ENCODE results near the gene HSPB6. TPM values are rescaled to one million over a fixed set of nuclear protein-coding genes. Genes with fewer than 3 reads are reported as not detected.

Gene HSPB6
- total RNA-seq, 3 donors from 2014 or later, result 3.9 to 122 (median 22.9) TPM

GRCh38 chr19:35782589-35782988 lies 25.8 kb upstream of the HSPB6 start:
- Histone ChIP-seq H3K36me3 (ENCODE audit: low read depth) (no peaks in the 10 kb centered on the region), H3K4me3 (no peak overlapping the region), H3K9me3 (no peaks in the 10 kb centered on the region), H3K4me1 (ENCODE audit: low read depth) (no peaks in the 10 kb centered on the region)
- DNase-seq (no peak), ATAC-seq (no peak)
- intact Hi-C loops (cut with DNase I, micrococcal nuclease), result no loop called here
- no peak for TF ChIP-seq CTCF (IDR thresholded peaks at IDR 0.05)

GRCh38 chr19:35781650-35782049 lies 24.8 kb upstream of the HSPB6 start:
- no peaks in the 10 kb centered on the region for H3K36me3 ChIP-seq (ENCODE audit: low read depth)
- no peak for TF ChIP-seq CTCF (IDR thresholded peaks at IDR 0.05)
- H3K4me3 ChIP-seq, result no peak overlapping the region
- H3K9me3 ChIP-seq, result no peaks in the 10 kb centered on the region
- no peak for ATAC-seq
- intact Hi-C loops (cut with DNase I, micrococcal nuclease), result no loop called here
- no peak for DNase-seq
- H3K4me1 ChIP-seq (ENCODE audit: low read depth), result no peaks in the 10 kb centered on the region

- intact Hi-C loops (cut with DNase I, micrococcal nuclease), result no loop called here
- Histone ChIP-seq H3K4me3 (no peak overlapping the region), H3K4me1 (ENCODE audit: low read depth) (no peaks in the 10 kb centered on the region), H3K9me3 (no peaks in the 10 kb centered on the region), H3K36me3 (ENCODE audit: low read depth) (no peaks in the 10 kb centered on the region)
- TF ChIP-seq CTCF (IDR thresholded peaks at IDR 0.05), result no peak
- no peak for DNase-seq
- no peak for ATAC-seq
Observed at GRCh38 chr19:35780717-35781116, 23.9 kb upstream of the HSPB6 start.

- Histone ChIP-seq H3K4me1 (ENCODE audit: low read depth) (no peaks in the 10 kb centered on the region), H3K4me3 (no peak overlapping the region), H3K9me3 (no peaks in the 10 kb centered on the region), H3K36me3 (ENCODE audit: low read depth) (no peaks in the 10 kb centered on the region)
- ATAC-seq (no peak), DNase-seq (no peak)
- intact Hi-C loops (cut with DNase I, micrococcal nuclease), result no loop called here
- no peak for TF ChIP-seq CTCF (IDR thresholded peaks at IDR 0.05)
Observed at GRCh38 chr19:35780058-35780457, 23.2 kb upstream of the HSPB6 start.

GRCh38 chr19:35779033-35779432 lies 22.2 kb upstream of the HSPB6 start:
- intact Hi-C loops (cut with DNase I, micrococcal nuclease), result no loop called here
- DNase-seq (peak in 1 of 3 donors; percentile 10), ATAC-seq (no peak)
- no peak overlapping the region for H3K4me3 ChIP-seq
- no peaks in the 10 kb centered on the region for H3K36me3 ChIP-seq (ENCODE audit: low read depth)
- TF ChIP-seq CTCF (IDR thresholded peaks at IDR 0.05), result no peak
- H3K9me3 ChIP-seq, result no peaks in the 10 kb centered on the region
- no peaks in the 10 kb centered on the region for H3K4me1 ChIP-seq (ENCODE audit: low read depth)

GRCh38 chr19:35777961-35778360 lies 21.1 kb upstream of the HSPB6 start:
- no peaks in the 10 kb centered on the region for H3K9me3 ChIP-seq

More at GRCh38 chr19:35777961-35778360, 21.1 kb upstream of the HSPB6 start:
- ATAC-seq (no peak), DNase-seq (no peak)
- no peak for TF ChIP-seq CTCF (IDR thresholded peaks at IDR 0.05)
- Histone ChIP-seq H3K4me1 (ENCODE audit: low read depth) (no peaks in the 10 kb centered on the region), H3K4me3 (no peak overlapping the region), H3K36me3 (ENCODE audit: low read depth) (no peaks in the 10 kb centered on the region)
- intact Hi-C loops (cut with DNase I, micrococcal nuclease), result no loop called here
